Measurements from ENCODE around the gene CEACAM7. TPM values are rescaled to one million over a fixed set of nuclear protein-coding genes. Genes with fewer than 3 reads are reported as not detected.
"Not testable (repeated sequence)": the region's sequence is repeated elsewhere in the genome, so short reads cannot be mapped to it uniquely, and the experiment has no call there.

CEACAM7 gene
- total RNA-seq, 1 experiment from 2014 or later = not detected

DNA sequence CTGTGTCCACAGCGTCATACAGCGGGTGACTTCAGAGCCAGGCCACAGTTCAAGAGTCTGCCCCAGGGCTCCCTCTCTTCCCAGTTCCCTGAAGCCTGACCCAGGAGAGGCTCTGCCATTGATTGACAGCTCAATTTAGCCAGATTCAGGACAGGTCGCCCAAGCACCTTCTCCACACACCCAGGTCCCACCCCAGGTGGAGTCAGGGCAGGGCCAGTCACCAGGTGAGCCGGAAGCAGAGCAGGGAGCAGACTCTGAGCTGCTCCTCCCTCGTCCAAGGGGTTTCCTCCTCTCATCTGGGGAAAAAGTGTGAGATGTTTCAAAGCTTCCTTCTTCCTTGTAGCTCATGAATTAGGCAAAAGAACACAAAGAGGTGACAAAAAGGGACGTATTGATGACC is 5.6 kb downstream of the CEACAM7 start:
- DNase-seq (ENCODE audit: low read depth) = no peak
- in situ Hi-C loops (cut with HindIII; ENCODE audit: low pct_unique_long_range_greater_than_20kb, low sequenced_read_pairs) = no loop called here

DNA sequence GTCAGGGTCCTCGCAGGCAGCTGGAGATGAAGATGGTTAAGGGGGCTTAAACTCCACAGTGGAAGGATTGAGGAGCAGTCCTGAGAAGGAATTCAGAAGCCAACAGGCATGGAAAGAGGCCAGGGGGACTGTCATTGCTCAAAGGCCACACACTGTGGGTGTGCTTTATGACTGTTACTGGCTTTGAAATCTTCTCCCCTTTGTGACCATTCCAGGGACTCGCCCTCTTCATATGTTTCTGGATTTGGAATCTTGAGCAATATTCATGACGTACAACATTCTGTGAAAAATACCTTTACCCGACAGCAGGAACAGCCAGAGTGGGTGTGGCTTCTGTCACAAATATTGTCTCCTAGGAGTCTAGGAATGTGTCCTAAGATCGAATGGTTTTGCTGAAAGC is 16.6 kb downstream of the CEACAM7 start:
- no peak for DNase-seq (ENCODE audit: low read depth)

DNA sequence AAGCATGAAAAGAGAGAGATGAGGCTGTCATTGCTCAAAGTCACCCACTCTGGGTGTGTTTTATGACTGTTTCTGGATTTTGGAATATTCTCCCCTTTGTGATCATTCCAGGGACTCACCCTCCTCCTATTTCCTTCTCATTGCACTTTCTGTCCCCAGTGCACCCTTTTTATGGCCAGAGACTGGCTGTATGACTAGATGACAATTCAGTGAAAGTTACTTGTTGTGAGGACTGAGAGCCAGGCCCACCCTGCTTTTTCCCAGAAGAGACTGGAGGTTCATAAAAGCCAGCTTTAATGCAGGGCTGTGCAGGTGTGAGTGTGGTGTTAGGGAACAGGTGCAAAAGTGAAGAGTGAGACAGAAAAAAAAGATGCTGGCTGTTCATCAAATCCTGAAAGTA is 17.3 kb downstream of the CEACAM7 start:
- in situ Hi-C loops (cut with HindIII; ENCODE audit: low pct_unique_long_range_greater_than_20kb, low sequenced_read_pairs) = no loop called here
- DNase-seq (ENCODE audit: low read depth) = no peak

More for the DNA sequence above, 16.6 kb downstream of the CEACAM7 start:
- in situ Hi-C loops (cut with HindIII; ENCODE audit: low pct_unique_long_range_greater_than_20kb, low sequenced_read_pairs) = no loop called here

DNA sequence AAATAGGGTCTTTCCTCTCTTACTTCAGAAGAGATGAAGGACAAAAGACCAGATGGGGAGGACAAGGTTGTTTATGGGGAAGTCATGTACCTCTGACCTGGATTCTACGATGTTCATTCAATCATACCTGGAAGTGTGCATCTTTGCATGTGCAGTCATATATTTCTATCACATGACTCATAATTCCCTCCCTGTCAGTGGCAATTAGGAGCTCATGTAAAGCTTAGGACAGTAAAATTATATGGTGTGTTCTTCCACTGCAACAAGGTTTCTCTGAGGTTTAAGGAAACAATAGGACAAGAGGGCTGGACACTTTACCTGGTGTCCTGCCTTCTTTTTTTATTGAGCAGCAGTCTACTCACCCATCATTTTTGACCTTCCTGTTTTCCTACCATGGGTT is 19.8 kb downstream of the CEACAM7 start:
- in situ Hi-C loops (cut with HindIII; ENCODE audit: low pct_unique_long_range_greater_than_20kb, low sequenced_read_pairs) = no loop called here

DNA sequence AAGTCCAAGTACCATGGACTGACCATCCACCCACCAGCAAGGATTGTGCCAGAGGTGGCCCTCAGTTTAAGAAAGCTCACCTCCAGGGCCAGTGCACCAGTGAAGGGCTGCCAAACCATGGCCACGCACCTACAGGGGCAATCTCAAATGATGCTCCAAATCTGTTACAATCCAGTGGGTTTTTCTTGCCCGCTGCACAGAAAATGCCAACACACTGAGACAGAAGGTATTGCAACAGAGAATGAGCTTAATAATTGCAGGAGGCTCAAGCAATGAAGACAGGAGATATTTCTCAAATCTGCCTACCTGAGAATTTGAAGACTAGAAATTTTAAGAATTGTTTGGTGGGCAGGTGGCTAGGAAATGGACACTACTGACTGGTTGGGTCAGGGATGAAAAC is 22.0 kb downstream of the CEACAM7 start:
- in situ Hi-C loops (cut with HindIII; ENCODE audit: low pct_unique_long_range_greater_than_20kb, low sequenced_read_pairs) = no loop called here
- no peak for DNase-seq (ENCODE audit: low read depth)

More for the DNA sequence above, 19.8 kb downstream of the CEACAM7 start:
- DNase-seq (ENCODE audit: low read depth) = no peak

DNA sequence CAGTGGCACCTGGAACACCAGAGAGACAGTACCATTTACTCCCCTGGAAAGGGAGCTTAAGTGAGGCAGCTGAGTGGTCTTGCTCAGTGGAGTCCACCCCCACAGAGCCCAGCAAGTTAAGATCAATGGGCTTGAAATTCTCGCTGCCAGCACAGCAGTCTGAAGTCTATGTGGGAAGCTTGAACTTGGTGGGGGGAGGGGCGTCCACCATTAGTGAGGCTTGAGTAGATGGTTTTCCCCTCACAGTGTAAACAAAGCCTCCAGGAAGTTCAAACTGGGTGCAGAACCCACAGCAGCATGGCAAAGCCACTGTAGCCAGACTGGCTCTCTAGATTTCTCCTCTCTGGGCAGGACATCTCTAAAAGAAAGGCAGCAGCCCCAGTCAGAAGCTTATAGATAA is 30.9 kb downstream of the CEACAM7 start:
- in situ Hi-C loops (cut with HindIII; ENCODE audit: low pct_unique_long_range_greater_than_20kb, low sequenced_read_pairs) = no loop called here

DNA sequence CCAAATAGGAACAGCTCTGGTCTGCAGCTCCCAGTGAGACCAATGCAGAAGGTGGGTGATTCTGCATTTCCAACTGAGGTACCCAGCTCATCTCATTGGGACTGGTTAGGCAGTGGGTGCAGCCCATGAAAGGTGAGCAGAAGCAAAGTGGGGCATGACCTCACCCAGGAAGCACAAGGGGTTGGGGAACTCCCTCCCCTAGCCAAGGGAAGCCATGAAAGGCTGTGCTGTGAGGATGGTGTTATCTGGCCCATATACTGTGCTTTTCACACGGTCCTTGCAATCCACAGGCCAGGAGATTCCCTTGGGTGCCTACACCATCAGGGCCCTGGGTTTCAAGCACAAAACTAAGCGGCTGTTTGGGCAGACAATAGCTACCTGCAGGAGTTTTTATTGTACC is 31.3 kb downstream of the CEACAM7 start:
- in situ Hi-C loops (cut with HindIII; ENCODE audit: low pct_unique_long_range_greater_than_20kb, low sequenced_read_pairs); DNase-seq (ENCODE audit: low read depth): not testable (repeated sequence)

More for the DNA sequence above, 30.9 kb downstream of the CEACAM7 start:
- no peak for DNase-seq (ENCODE audit: low read depth)

DNA sequence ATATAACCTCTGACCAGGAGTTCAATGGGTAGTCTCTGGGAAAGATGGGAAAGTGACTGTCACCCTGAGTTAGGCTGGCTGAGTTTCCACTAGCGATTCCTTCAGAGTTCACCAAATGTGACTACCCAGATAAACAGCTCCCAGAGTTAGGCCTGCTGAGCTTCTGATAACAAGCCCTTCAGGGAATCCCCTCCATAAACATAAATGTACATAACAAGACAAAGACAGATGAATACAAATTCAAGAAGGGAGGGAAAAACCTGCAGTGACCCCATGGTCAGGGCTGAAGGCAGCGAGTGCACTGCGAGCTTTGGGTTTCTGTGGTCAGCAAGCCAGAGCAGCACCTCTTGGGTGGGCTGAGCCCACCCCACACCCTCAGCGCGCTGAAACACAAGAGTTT is 35.8 kb downstream of the CEACAM7 start:
- in situ Hi-C loops (cut with HindIII; ENCODE audit: low pct_unique_long_range_greater_than_20kb, low sequenced_read_pairs) = no loop called here
- no peak for DNase-seq (ENCODE audit: low read depth)

DNA sequence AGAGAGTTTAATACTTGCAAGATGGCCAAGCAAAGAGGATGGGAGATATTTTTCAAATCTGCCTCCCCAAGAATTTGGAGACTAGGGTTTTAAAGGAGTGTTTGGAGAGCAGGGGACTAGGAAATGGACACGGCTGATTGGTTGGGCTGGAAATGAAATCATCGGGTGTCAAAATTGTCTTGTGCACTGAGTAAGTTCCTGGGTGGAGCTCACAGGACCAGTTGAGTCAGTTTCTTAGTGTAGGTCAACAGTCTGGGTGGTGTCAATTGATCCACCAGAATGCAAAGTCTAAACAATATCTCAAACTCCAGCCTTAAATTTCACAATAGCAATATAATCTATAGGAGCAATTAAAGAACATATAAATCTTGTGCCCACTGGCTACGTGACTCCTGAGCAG is 38.2 kb downstream of the CEACAM7 start:
- DNase-seq (ENCODE audit: low read depth) = no peak
- in situ Hi-C loops (cut with HindIII; ENCODE audit: low pct_unique_long_range_greater_than_20kb, low sequenced_read_pairs) = no loop called here

DNA sequence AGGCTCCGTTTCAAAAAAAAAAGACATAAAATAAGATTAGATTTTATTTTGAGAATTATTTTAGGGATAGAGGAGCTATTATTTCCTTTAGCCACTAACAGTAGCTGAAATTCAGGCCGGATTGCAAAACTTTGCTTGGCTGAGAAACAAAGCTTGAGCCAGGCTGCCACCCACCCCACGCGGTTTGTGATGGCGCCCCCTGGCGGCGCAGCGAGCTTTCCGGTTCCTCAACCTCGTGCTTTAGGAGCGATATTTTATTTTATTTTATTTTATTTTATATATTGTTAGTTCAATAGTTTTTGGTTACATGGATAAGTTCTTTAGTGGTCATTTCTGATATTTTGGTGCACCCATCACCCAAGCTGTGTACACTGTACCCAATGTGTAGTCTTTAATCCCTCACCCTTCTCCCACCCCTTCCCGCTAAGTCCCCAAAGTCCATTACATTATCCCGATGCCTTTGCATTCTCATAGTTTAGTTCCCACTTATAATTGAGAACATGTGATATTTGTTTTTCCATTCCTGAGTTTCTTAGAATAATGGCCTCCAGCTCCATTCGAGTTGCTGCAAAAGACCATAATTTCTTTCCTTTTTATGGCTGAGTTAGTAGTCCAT is 41.4 kb downstream of the CEACAM7 start:
- in situ Hi-C loops (cut with HindIII; ENCODE audit: low pct_unique_long_range_greater_than_20kb, low sequenced_read_pairs) = no loop called here

DNA sequence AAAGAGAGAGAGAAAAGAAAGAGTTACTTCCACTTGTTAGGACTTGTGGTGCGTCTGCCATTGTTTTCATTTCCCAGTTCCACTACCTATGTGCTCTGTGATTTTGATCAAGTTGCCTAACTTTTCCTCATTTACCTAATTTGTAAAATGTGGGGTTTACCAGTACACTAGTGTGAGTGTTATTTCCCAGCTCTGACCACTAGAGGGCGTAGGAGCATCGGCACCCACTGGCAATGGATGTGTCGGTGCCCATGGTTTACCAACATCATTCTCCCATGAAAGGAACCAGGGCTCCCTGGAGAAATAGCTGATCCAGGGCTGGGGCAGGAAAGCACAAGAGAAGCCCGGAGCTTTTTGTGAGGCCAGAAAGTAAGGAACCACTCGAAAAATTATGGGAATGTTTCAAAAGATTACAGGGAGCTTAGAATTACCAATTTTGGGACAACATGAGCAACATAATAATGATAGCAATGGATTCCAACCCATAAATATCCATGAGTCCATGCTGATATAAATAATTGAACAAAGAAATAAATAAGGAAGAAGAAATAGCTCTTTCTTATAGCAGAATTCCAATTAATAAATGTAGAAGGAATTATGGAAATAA is 46.1 kb downstream of the CEACAM7 start:
- in situ Hi-C loops (cut with HindIII; ENCODE audit: low pct_unique_long_range_greater_than_20kb, low sequenced_read_pairs) = no loop called here
- peak; percentile 23 for DNase-seq (ENCODE audit: low read depth)

More for the DNA sequence above, 41.4 kb downstream of the CEACAM7 start:
- no peak for DNase-seq (ENCODE audit: low read depth)

DNA sequence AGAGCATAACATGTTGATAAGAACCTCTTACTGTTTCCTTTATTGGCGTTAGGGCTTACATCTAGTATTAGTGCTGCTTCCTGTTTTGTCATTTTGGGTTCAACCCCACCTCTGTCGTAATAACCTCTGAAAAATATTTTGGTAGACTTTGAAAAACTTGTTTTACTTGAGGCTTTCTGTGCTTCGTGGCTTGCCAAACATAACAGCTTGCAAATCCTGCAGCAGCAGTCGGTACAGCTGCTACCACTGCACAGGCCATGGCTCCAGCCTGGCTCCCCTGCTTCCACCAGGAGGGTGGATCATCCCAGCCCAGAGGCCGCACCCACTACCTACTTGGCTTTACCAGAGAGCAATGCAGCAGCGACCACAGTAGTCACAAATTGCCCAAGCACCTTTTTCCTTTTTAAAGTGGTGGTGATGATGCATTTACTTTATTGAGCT is 49.4 kb downstream of the CEACAM7 start:
- in situ Hi-C loops (cut with HindIII; ENCODE audit: low pct_unique_long_range_greater_than_20kb, low sequenced_read_pairs) = no loop called here
- DNase-seq (ENCODE audit: low read depth) = no peak

DNA sequence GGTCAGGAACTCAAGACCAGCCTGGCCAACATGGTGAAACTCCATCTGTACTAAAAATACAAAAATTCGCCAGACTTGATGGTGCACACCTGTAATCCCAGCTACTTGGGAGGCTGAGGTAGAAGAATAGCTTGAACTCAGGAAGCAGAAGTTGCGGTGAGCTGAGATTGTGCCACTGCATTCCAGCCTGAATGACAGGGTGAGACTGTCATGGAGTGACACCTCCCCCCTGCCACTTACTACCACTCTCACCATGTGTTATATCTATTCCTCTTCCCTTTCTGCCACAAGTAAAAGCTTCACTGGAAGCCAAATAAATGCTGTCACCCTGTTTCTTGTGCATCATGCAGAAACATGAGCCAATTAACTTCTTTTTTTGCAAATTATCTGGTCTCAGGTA is 50.6 kb downstream of the CEACAM7 start:
- in situ Hi-C loops (cut with HindIII; ENCODE audit: low pct_unique_long_range_greater_than_20kb, low sequenced_read_pairs) = no loop called here
- no peak for DNase-seq (ENCODE audit: low read depth)

DNA sequence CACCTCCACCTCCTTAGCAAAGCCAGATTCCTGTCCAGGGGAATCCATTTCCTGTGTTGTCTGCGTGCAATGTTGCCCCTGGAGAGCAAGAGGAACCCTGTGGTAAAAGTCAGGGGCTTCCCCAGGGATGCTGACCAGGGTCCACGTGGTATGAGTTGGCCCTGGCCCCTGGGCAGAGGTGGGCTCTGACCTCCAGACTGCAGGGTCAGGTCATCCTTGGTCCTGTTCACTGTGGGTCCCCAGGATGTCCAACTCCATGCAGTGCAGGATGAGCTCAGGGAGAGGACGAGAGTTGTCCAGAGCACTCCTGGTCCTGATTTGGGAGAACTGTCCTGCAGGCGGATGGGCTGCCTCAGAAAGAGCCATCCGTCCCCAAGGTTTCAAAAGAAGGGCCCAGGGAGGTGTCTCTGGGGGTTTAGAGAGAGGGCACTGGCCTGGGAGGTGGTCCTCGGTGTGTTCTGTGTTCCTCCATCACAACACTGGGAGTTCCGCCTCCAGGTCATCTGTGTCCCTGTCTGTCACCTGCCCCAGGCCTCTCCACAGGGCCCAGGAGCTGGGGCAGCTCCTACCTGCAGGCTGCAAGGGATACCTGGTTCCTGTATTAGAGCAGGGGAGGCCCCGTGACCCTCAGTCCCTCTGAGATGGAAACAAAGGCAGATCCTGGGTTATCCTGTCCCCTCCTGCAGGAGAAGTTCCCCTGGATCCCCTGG is 59.9 kb downstream of the CEACAM7 start:
- no peak for DNase-seq (ENCODE audit: low read depth)
- in situ Hi-C loops (cut with HindIII; ENCODE audit: low pct_unique_long_range_greater_than_20kb, low sequenced_read_pairs) = no loop called here

DNA sequence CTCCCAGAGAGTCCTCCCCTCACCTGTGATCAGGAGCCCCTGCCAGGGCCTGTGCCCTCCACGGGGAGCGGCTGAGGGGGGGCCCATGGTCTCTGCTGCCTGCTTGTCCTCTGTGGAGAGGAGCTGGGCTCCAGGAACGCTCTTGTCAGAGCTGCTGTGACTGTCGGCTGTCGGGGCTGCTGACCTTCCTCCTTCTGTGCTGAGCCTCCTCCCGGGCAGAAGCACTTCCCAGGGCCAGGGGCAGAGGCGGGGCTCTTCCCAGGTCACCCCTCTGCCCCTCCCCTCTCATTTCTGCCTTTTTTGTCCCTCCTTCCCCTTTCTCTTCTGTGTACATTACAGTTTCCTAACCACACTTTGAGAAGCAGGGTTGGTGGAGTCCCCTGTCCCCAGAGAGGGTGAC is 61.2 kb downstream of the CEACAM7 start, which contains the start of gene CEACAM4:
TSS of gene CEACAM4 (minus strand) at position 198 of the 400 bp plus-strand sequence. CDS start at position 87, 111 bp downstream.
- DNase-seq (ENCODE audit: low read depth) = no peak
- in situ Hi-C loops (cut with HindIII; ENCODE audit: low pct_unique_long_range_greater_than_20kb, low sequenced_read_pairs) = no loop called here

DNA sequence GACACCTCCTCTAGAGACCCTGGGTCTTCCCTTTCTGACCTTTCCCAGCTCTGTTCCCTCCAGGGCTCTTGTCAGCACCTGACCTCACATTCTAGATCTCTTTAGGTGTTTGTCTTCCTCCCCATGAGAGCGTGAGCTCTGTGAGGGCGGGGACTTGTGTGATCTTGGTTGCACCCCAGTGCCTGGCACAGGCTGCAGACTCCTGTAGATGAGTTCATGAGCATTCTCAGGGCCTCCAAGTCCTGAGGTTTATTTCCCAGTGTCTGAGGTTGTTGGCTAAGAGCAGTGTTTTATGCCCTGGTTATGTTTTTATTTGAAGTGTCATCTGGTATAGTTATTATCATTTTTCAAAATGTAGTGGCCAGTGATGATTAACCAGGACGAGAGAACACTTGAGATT is 61.8 kb downstream of the CEACAM7 start:
- no peak for DNase-seq (ENCODE audit: low read depth)
- in situ Hi-C loops (cut with HindIII; ENCODE audit: low pct_unique_long_range_greater_than_20kb, low sequenced_read_pairs) = no loop called here

DNA sequence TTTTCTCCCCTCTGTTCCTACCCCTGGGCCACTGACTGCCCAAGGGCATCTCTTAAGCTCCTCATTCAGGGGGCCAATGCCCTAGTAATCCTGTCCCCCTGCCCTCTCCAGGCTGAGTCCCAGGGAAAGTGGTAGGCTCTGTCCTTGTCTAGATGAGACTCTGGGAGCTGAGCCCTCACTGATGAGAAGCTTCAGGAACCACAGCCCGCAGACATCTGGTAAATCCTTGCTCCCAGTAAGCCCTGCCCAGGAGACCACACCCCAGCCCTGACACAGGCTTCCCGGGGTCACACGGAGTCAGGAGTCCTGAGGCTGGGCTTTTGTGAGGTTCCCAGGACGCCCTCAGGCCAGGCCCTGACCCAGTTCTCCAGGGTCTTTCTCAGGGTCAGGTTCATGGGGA is 63.1 kb downstream of the CEACAM7 start:
- no peak for DNase-seq (ENCODE audit: low read depth)
- in situ Hi-C loops (cut with HindIII; ENCODE audit: low pct_unique_long_range_greater_than_20kb, low sequenced_read_pairs) = no loop called here

DNA sequence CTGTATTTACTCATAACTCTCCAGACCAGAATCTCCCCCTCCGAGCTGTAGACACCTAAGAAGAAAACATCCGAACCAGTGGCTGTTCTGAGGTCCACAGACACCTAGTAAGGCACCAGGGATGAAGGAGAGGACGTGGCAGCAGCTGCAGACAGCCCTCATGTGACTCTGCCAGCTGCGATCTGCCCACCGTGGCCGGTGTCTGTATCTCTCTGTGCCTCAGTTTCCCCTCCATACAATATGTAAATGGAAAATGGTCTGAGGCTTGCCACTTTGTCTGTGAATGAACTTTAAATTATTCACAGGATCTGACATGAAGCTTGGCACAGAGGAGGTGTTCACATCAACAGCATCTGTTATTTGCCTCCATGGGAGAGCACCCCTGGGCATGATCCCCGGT is 63.6 kb downstream of the CEACAM7 start:
- no peak for DNase-seq (ENCODE audit: low read depth)
- in situ Hi-C loops (cut with HindIII; ENCODE audit: low pct_unique_long_range_greater_than_20kb, low sequenced_read_pairs) = no loop called here

DNA sequence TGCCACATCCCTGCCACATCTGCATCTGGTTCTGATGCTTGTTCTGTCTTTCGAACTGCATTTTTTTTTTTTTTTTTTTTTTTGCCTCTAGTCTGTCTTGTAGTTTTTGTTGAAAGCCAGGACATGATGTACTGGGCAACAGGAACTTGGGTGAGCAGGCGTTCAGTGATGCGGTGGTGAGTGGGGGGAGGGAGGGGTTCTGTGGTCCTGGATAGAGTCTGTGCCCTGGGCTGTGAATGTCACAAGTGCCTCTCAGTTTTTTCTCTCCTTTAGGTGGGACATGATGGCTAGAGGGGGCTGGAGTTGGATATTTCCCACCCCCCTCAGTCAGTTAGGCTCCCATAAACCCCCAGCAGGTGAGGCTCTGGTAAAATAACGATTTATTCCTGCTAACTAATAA is 64.7 kb downstream of the CEACAM7 start:
- DNase-seq (ENCODE audit: low read depth) = no peak
- in situ Hi-C loops (cut with HindIII; ENCODE audit: low pct_unique_long_range_greater_than_20kb, low sequenced_read_pairs) = no loop called here

Data from Caki2 (cell line).